Ovary (tissue), 3 donors: Measurements from ENCODE around the gene ZNF236.

Experiments used
- CTCF ChIP-seq, 3 donors: fragments of 450-650 bp in 2 of 3; fragments of 200-600 bp in 1 of 3; IDR thresholded peaks; one replicate each; pipeline versions ENCODE4 v1.5.1 to v1.8.0; 2016 to 2022; ENCODE audit warnings: antibody characterized with exemption in 3 of 3, mild to moderate bottlenecking in 1 of 3
- POLR2A ChIP-seq: fragments of 450-650 bp; IDR thresholded peaks from one replicate; pipeline ENCODE4 v1.6.1; 2017; ENCODE audit warnings: antibody characterized with exemption, mild to moderate bottlenecking, moderate library complexity
- donor health status: DM: no; HTN: no; CAD: no.

- TF ChIP-seq CTCF (IDR thresholded peaks at IDR 0.05) (no peak), POLR2A (no peak)
Observed at GRCh38 chr18:76981396-76981968, 159.1 kb downstream of the ZNF236 start.
